Germinal center (tissue), 1 donor: ENCODE data around the gene DLX3.

Source experiments
- DNase-seq: peaks from one replicate; pipeline ENCODE4 v3.0.0; 2012; ENCODE audit warnings: mixed read lengths, low spot score

The DLX3 gene

DNA sequence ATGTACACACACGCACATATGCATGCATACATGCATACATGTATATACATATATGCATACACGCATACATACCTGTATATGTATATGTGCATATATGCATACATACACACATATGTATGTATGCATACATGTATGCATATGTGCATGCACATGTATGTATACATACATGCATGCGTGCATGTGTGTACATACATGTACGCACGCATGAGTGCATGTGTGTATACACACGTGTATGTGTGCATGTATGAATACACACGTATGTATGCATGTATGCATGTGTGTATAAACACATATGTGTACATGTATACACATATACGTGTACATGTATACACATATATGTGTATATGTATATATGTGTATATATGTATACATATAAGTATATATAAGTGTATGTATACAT lies 28.5 kb upstream of the DLX3 start:
- DNase-seq, result no peak

DNA sequence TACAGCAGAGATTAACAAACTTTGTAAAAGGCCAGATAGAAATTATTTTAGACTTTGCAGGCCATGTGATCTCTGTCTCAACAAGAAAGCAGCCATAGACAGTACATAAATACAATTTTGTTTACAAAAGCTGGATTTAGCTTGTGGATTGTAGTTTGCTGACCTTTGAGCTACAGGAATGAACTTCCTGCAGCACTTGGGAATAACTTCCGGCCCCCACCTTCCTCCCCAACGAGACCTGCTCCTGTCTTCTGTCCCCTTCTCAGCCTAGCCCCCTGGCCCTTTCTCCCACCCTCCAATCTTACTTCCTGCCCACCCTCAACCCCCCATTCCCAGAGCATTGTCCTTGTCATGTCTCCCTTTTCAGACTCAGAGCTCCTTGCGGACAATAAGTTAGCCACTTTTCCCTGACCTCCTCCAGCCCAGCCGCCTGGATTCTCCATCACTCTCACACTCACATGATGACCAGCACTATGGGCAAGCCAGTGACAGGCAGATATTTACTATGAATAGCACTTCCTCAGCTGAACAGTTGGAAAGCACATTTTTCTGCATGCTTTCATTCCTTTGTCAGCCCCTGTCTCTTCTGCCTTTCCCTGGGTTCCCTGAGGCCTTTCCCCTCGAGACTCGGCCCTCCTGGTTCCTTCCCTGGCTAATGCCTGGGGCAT lies 27.6 kb upstream of the DLX3 start:
- DNase-seq, result no peak

DNA sequence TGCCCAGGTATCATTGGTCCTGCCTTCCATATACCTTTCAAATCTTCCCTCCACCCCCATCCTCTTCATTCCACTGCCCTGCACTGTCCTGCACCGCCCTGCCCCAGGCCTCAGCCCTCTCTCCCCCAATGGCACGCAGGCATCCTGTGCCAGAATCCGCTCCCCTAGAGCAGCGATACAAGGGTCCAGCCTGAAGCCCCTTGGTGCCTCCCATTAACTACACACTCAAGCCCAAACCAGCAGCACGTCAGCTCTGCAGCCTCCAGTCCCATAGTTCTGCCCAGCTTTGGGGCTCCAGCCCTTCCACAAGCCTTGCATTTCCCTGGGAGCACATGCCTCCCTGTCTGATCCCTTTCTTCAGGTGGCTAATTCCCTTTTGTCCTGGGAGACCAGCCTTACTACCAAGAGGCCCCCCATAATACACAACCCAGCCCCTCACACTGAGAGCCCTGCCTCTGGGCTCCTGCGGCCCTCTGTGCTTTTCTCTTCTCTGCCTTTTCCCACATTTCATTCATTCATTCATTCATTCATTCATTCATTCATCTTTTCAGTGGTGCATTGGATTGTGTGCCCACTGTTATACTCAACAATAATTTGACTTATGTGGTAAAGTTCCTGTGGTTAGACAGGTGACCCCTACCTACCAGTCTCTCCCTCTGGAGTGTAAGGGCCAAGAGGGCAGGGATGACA lies 26.8 kb upstream of the DLX3 start:
- no peak for DNase-seq

DNA sequence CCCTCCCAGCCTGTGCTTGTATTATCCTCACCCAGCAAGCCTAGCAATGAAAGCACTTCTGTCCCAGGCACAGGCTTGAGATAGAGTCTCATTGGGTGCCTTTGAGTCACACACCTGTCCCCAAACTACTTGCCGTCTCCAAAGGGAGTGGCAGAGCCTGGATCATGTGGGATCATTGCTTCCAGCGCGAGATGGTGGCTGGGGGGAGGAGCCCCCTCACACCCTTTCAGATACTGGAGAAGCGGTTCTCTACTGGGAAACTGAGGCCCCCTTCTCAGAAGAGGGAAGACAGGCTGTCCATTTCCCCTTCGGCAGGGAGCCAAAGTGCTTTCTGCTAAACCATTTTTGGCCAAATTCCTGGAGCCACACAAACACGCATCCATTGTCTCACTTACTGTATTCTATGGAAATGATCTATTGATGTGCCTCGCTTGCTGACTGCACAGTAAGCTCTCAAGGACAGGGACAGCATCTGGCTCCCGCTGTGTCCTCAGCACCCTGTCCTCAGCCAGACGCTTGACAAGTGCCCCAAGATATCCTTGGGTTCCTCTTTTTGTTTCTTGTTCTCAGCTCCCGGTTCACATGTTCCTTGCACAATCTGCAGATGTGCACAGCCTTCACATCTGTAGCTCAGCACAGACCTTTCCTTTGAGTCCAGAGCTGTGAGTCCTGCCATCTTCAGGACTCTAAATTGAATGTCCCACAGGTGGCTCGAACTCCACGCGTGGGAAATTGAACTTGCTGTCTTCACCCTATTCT lies 26.0 kb upstream of the DLX3 start:
- no peak for DNase-seq

DNA sequence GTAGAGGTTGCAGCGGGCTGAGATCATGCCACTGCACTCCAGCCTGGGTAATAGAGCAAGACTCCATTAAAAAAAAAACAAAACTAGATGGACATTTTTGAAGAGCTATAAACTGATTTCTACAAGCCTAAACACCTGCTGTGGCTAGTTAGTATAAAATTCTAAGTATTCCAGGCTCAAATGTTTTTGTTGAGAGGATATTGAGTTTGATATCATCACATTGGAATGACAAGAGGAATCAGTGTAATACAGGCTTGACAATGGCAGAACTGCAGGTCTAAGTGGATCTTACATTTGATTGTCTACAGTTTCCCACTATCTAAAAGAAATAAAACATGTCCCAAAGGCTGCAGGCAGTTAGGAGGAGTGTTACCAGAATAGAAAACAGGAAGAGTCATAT lies 23.9 kb upstream of the DLX3 start:
- DNase-seq, result no peak

DNA sequence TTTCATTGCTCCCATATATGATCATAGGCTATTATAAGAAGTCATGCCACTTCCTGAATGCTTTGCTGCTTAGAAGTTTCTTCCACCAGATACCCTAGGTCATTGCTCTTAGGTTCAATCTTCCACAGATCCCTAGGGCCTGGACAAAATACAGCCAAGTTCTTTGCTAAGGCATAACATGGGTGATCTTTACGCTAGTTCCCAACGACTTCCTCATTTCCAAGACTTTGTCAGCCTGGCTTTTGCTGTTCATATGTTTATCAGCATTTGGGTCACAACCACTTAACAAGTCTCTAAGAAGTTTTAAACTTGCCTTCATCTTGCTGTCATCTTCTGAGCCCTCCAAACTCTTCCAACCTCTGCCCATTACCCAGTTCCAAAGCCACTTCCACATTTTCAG lies 20.1 kb upstream of the DLX3 start:
- no peak for DNase-seq

DNA sequence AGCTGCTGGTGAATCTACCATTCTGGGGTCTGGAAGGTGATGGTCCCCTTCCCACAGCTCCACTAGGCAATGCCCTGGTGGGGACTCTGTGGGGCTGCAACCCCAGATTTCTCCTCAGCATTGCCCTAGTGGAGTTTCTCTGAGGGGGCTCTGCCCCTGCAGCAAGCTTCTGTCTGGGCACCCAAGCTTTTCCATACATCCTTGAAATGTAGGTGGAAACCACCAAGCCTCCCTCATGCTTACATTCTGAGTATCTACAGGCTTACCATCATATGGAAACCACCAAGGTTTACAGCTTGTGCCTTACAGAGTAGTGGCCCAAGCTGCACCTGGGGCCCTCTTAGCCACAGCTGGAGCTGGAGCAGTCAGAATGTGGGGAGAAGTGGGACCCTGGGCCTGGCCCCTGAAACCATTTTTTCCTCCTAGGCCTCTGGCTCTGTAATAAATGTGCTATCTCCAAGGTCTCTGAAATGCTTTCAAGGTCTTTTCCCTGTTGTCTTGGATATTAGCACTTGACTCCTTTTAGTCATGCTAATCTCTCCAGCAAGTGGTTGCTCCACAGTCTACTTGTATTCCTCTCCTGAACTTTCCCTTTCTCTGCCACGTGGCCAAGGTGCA lies 19.6 kb upstream of the DLX3 start:
- no peak for DNase-seq

DNA sequence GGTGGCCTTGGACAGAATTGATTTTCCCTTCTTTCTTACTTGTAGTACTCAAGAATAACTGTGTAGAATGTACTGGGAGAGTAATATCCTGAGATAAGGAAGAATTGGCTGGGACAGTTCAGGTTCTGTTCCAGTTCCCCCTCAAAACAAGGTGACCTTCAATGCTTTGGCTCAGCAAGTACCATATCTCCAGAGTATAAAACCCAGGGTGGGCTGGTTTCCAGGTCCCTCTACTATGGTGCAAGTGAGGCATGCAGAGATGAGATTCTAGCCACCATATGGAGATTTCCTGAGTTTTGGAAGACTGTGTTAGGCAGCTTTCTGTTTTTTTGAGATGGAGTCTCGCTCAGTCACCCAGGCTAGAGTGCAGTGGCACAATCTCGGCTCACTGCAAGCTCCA lies 18.1 kb upstream of the DLX3 start:
- DNase-seq, result no peak

DNA sequence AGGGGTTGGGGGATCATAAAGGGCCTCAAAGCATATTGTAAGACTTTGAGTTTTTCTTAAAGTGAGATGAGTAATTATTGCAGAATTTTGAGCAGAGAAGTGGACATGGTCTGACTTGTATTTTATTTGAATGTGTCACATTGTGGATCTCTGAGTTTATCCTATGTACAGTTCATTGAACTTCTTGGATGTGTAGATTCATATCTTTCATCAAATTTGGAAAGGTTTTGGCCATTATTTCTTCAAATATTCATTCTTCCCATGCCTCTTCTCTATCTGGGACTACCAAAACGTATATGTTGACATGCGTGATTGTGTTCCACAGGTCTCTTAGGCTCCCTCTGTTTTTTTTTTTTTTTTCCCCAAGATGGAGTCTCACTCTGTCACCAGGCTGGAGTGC lies 14.3 kb upstream of the DLX3 start:
- no peak for DNase-seq

DNA sequence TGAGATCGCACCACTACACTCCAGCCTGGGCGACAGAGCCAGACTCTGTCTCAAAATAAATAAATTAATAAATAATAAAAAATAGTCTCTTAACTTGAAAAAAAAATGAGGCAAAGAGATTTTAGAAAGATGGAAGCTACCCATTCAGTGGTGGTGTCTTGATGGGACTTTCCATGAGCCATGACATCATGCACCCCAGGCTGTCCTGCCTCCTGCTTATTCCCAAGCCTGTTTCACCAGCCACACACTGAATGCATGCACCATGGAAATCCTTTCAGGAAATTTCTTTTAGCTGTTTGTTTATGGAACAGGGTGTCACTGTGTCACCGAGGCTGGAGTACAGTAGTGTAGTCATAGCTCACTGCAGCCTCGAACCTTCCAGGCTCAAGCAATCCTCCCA lies 8.9 kb upstream of the DLX3 start:
- DNase-seq, result no peak

DNA sequence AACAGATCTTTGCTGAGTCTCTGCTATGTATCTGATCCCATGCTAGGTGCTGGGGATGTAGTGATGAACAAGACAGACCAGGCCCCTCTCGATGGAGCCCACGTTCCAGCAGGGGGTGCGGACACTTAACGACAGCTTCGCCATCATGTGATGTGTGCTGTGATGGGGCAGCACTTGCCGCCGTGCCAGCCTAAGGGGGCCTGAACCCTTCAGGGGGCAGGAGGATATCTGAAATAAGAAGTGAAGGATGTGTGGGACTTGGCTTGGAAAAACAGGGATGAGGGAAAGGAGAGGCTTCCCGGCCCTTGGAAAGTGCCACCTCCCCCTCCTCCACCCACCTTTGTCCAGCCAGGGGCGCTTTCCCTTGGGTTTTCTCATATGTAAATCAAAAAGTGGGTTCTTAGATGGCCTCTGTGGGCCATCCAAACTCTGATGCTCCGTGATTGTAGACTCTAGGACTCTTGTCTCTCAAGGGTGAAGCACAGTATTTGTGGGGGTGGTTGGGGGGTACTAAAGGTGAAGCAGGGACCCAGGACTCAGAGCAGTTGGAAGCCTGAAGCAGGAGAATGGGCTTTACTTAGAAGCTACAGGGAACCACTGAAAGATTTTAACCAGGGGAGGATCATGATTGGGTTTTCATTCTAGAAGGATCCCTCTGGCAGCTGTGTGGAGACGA lies 4.0 kb upstream of the DLX3 start:
- DNase-seq, result no peak

DNA sequence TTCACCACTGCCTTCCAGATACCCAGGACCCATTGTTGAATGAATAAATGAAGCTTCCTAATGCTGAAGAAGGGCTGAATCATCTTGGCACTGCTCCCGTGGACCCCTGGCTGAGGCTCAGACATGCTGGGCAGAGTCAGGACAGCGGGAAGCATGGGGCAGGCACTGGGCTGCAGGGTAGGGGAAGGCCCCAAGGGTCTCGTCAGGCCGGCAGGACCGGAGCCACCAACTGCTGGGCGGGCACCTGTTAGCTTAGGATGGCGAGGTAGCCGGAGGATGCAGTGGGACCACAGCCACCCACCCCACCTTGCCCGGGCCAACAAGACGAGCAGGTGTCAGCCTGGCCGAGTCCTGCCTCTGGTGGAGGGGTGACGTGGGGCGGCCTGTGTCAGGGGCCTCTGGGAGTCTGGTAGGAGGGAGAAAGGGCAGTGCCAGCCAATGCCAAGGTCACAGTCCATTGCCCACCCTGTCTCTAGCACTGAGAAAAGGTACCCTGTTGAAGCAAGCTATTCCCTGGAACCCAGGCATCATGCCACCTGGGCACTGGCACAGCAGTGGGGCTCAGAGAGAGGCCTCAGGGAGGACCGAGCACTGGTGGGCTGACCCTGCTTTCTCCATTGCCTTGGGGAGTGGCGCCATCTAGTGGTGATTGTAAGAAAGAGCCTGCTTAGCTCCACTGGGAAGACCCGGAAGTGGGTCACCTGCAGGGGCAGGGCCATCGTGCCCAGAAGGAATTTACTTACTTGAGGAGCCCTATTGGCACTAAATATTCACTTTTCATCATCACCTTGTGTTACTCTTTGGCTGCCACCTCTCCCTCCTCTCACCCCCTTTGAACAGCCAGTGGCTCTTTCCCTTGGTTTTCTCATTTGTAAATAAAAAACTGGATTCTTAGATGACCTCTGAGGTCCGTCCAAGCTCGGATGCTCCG lies 3.0 kb upstream of the DLX3 start:
- peak; percentile 87 for DNase-seq

DNA sequence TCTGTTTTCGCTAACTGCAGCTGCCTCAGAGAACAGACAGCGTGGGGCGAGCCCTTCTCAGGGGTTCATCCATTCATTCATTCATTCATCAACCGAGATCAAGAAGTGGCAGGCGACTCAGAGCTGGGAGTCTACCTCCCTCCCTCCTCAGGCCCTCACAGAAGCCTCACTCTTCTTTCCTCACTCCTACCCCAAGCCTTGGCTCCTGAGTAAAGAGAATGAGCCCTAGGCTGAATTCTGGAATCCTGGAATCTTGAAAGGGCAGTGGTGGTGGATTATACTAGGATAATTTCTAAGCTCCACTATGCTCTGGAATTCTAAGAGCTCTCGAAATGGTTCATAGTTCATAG lies 2.3 kb upstream of the DLX3 start:
- DNase-seq, result no peak

DNA sequence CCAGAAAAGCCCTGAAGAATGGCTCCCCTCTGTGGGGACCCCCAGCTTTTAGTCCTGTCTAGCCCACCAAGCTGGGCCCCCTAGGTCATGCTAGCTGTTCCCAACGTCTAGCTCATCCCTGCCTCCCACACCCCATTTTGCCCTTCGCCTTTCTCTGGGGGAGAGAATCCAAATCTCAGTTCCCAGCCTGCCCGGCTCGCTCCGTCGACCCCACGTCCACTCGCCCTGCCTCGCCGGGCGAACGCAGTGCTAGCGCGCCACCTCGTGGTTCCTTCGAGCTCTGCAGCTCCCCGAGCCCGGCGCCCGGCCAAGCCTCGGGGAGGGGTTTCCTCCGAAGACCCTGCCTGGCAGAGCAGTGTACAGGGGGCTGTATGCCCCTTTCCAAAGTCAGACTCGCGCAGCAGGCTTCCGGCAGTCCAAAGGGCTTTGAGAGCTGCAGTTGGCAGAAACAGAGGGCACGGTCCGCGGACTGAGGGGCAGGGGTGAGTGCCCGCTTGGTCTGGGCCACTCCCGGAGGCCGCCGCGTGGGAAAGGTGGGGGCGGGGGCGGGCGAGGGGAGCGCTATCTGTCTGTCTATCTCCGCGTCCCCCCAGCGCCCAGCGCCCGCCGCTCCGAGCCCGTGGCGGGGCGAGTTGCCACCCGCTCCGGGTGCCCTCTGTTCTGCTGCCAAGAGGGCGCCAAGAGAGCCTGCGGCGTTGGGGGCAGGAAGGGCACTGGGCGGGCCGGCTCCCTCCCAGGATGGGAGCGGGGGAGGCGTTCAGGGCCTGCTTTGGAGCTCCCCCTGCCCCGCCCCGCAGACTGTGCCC lies 1.7 kb upstream of the DLX3 start:
- peak; percentile 74 for DNase-seq

DNA sequence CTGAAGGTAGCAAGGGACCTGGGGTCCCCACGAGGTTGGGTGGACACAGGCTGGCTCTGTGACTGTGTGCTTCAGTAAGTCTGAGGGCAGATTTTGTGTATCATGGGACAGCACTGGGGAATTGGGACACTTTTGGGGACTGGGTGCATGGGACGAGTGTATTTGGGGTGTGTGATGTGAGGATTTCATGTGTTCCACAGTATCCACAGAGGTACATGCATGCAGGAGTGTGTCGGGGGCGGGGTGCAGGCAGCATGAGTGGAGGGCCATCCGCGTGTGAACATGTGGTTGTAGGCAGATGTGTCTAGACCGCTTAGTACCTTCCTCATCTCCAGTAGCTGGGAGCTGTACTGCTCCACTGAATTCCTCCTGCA lies 1.1 kb upstream of the DLX3 start:
- no peak for DNase-seq

DNA sequence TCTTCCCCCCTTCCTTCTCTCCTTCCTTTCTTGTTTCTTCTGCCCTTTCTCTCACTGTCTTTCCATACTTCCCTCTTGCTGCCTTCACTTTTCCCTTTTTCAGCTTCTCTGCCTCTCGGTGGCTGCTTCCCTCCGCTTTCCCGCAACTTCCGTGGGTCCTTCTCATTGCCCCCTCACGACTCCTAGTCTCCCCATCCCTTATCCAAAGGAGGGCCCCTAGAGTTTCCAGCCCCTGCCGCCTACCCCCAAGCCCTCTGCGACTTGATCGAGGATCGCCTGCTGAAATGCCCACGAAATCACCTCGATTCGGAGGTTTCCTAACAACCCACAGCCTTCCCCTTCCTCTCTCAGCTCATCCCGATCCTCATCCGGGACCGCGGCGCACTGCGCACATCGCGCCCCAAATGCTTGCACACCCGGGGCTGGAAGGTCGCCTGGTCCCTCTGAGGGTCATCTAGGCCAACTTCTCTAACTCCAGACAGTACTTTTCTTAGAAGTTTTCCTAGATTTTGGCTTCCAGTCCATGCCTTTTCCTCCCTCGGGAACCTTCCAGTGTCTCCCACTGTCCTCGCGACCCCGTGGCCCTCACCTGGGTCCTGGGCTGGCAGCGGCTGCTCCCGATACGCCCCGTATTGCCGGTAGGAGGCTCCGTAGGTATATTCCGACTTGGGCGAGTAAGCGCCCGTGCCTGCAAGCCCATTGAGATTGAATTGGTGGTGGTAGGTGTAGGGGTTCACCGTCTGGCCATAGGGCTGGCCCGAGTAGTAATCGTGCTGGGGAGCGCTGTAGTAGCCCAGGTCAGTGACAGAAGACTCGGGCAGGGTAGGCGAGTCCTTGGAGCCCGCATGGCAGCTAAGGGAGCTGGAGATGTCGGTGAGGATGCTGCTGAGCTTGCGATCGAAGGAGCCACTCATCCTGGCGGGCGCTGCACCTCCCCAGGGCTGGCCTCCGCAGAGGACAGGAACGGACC lies 654 bp downstream of the DLX3 start:
- DNase-seq, result no peak

DNA sequence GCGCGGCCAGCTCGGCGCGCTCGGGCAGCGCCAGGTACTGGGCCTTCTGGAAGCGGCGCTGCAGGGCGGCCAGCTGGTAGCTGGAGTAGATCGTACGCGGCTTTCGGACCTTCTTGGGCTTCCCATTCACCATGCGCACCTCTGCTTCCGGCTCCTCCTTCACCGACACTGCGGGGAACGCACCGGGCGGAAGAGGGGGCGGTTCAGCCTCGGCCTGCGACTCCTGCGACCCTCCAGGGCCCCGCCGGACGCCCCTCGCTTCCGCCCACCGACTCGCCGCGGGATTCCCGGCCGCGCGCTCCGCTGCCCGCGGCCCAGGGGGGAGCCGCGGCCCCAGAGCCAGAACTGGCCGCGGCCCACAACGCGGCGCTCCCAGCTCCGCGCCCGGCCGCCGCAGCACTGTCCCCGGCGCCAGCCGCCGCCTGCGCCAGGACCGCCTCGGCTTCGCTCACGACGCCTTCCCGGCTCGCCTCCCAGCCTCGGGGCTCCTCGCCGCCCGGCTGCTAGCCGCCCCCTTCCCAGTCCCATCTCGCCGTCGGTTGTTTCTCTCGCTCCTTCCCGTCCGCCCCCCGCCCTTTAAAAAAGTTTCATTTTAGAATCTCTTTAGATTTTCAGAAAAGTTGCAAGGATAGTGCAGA lies 1.5 kb downstream of the DLX3 start:
- no peak for DNase-seq

DNA sequence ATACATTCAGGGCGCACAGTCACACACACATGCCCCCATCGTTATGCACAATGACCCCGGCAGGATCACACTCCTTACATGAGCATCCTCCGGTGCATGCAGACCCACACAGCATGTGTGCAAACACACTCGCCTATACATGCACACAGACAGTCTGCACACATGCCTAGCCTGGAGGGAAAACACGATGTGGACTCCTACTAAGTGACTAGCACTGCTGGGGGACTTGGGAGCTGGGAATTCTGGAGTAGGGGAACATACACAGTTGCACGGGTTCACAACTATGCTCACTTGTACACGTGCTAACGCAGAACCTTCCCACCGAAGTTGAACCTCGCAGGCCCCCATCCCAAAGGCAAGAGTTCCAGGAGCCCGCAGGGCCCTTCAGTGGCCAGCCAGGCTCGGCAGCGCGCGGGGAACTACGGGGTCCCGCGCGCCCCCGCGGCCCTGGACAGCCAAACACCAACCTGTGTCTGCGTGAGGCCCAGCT lies 2.0 kb downstream of the DLX3 start:
- DNase-seq, result no peak
